C4-2B (cell line): ENCODE results near the gene FOCAD.

Source experiments
- ZFX ChIP-seq: fragments of 450-650 bp; IDR thresholded peaks from 2 replicates; pipeline ENCODE4 v1.6.1; 2017
- TF ChIP-seq, protein P1 (sequence below): fragments of 450-650 bp; conservative IDR thresholded peaks from 2 replicates; pipeline ENCODE4 v1.5.1; 2017; ENCODE audit warnings: mild to moderate bottlenecking

DNA sequence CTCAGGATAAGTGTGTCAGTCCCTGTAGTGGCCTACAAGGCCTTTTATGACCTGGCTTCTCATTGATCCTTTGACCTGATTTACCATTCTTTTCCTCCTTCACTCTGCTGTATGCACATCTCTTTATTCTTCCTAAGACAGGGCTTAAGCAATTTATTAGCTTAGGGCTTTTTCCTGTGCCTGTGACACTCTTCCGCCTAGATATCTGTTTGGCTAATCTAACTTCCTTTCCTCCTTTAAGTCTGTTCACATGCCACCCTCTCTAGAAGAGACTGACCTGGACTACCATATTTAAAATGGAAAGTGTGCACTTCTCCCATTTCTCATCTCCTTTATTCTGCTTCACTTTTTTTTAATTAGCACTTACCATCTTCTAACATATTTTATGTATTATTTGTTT, 29.1 kb downstream of the FOCAD start:
- TF ChIP-seq, protein P1, sequence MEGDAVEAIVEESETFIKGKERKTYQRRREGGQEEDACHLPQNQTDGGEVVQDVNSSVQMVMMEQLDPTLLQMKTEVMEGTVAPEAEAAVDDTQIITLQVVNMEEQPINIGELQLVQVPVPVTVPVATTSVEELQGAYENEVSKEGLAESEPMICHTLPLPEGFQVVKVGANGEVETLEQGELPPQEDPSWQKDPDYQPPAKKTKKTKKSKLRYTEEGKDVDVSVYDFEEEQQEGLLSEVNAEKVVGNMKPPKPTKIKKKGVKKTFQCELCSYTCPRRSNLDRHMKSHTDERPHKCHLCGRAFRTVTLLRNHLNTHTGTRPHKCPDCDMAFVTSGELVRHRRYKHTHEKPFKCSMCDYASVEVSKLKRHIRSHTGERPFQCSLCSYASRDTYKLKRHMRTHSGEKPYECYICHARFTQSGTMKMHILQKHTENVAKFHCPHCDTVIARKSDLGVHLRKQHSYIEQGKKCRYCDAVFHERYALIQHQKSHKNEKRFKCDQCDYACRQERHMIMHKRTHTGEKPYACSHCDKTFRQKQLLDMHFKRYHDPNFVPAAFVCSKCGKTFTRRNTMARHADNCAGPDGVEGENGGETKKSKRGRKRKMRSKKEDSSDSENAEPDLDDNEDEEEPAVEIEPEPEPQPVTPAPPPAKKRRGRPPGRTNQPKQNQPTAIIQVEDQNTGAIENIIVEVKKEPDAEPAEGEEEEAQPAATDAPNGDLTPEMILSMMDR, result no peak
- TF ChIP-seq ZFX, result no peak
